ENCODE measurements around the gene LIPC. TPM values are rescaled to one million over a fixed set of nuclear protein-coding genes. Genes with fewer than 3 reads are reported as not detected.

The LIPC gene
- total RNA-seq, 2 experiments from 2014 or later = 0.61 to 1.2 TPM

- intact Hi-C loops (cut with DNase I, micrococcal nuclease) = no loop called here
- DNase-seq (no peak), ATAC-seq (ENCODE audit: poor library complexity) (no peak)
- Histone ChIP-seq H3K9me3 (ENCODE audit: control insufficient read depth in 1 of 2, insufficient read depth in 1 of 2, low read length in 2 of 2) (no peaks in the 10 kb centered on the region), H3K36me3 (ENCODE audit: insufficient read depth, low read length) (no peaks in the 10 kb centered on the region), H3K27me3 (ENCODE audit: control insufficient read depth in 1 of 2, insufficient read depth in 2 of 2, low read length in 2 of 2) (no peaks in the 10 kb centered on the region), H3K4me3 (ENCODE audit: low read length) (no peak overlapping the region), H3K4me1 (ENCODE audit: insufficient read depth, low read length) (no peaks in the 10 kb centered on the region), H3K27ac (ENCODE audit: low read depth in 1 of 2, low read length in 2 of 2) (no peak overlapping the region)
- no peaks in the 10 kb centered on the region for H3K4me1 Mint-ChIP-seq (ENCODE audit: low read depth)
- H3K4me3 Mint-ChIP-seq = no peak overlapping the region
- no peaks in the 10 kb centered on the region for H3K27me3 Mint-ChIP-seq
- H3K27ac Mint-ChIP-seq = no peak overlapping the region
- no peaks in the 10 kb centered on the region for H3K9me3 Mint-ChIP-seq
- ChIA-PET POLR2A (interaction anchor here (0.6 kb wide), 1 partner anchor 1182 kb away, joined by 3 read pairs; no protein-coding TSS in a partner anchor), CTCF (no interaction called here)
- TF ChIP-seq CTCF (IDR thresholded peaks at IDR 0.05) = no peak
- H3K36me3 Mint-ChIP-seq (ENCODE audit: low read depth) = no peaks in the 10 kb centered on the region
These were observed 107.1 kb downstream of the LIPC start for GRCh38 chr15:58538901-58539300.

- POLR2A ChIA-PET = interaction anchor here (0.6 kb wide), 1 partner anchor 1181 kb away, joined by 3 read pairs; no protein-coding TSS in a partner anchor
These were observed 107.8 kb downstream of the LIPC start for GRCh38 chr15:58539548-58539947.

GRCh38 chr15:58541410-58542087 is 109.8 kb downstream of the LIPC start:
- no peaks in the 10 kb centered on the region for H3K9me3 Mint-ChIP-seq
- DNase-seq (no peak), ATAC-seq (ENCODE audit: poor library complexity) (no peak)
- no peaks in the 10 kb centered on the region for H3K27me3 Mint-ChIP-seq
- no peaks in the 10 kb centered on the region for H3K9me3 ChIP-seq (ENCODE audit: control insufficient read depth in 1 of 2, insufficient read depth in 1 of 2, low read length in 2 of 2)
- H3K27me3 ChIP-seq (ENCODE audit: control insufficient read depth in 1 of 2, insufficient read depth in 2 of 2, low read length in 2 of 2) = no peaks in the 10 kb centered on the region
- H3K4me1 Mint-ChIP-seq (ENCODE audit: low read depth) = peaks cover 11% of the 10 kb centered on the region
- no peak overlapping the region for H3K27ac ChIP-seq (ENCODE audit: low read depth in 1 of 2, low read length in 2 of 2)
- POLR2A ChIA-PET = no interaction called here
- no peak for TF ChIP-seq CTCF (IDR thresholded peaks at IDR 0.05)
- no peak overlapping the region for H3K27ac Mint-ChIP-seq
- no peak overlapping the region for H3K4me3 Mint-ChIP-seq
- H3K4me3 ChIP-seq (ENCODE audit: low read length) = no peak overlapping the region
- H3K4me1 ChIP-seq (ENCODE audit: insufficient read depth, low read length) = peaks cover 18% of the 10 kb centered on the region
- H3K36me3 ChIP-seq (ENCODE audit: insufficient read depth, low read length) = no peaks in the 10 kb centered on the region
- no peaks in the 10 kb centered on the region for H3K36me3 Mint-ChIP-seq (ENCODE audit: low read depth)
- CTCF ChIA-PET = no interaction called here
- intact Hi-C loops (cut with DNase I, micrococcal nuclease) = no loop called here

More at GRCh38 chr15:58539548-58539947, 107.8 kb downstream of the LIPC start:
- H3K27me3 ChIP-seq (ENCODE audit: control insufficient read depth in 1 of 2, insufficient read depth in 2 of 2, low read length in 2 of 2) = no peaks in the 10 kb centered on the region
- DNase-seq (no peak), ATAC-seq (ENCODE audit: poor library complexity) (no peak)
- no peaks in the 10 kb centered on the region for H3K27me3 Mint-ChIP-seq
- no peaks in the 10 kb centered on the region for H3K36me3 ChIP-seq (ENCODE audit: insufficient read depth, low read length)
- no peak overlapping the region for H3K4me3 Mint-ChIP-seq
- H3K4me3 ChIP-seq (ENCODE audit: low read length) = no peak overlapping the region
- H3K9me3 ChIP-seq (ENCODE audit: control insufficient read depth in 1 of 2, insufficient read depth in 1 of 2, low read length in 2 of 2) = no peaks in the 10 kb centered on the region
- H3K36me3 Mint-ChIP-seq (ENCODE audit: low read depth) = no peaks in the 10 kb centered on the region
- CTCF ChIA-PET = no interaction called here
- H3K27ac Mint-ChIP-seq = no peak overlapping the region
- H3K4me1 ChIP-seq (ENCODE audit: insufficient read depth, low read length) = peaks cover 2% of the 10 kb centered on the region
- H3K9me3 Mint-ChIP-seq = no peaks in the 10 kb centered on the region
- no peak for TF ChIP-seq CTCF (IDR thresholded peaks at IDR 0.05)
- no peaks in the 10 kb centered on the region for H3K4me1 Mint-ChIP-seq (ENCODE audit: low read depth)
- intact Hi-C loops (cut with DNase I, micrococcal nuclease) = no loop called here
- no peak overlapping the region for H3K27ac ChIP-seq (ENCODE audit: low read depth in 1 of 2, low read length in 2 of 2)
